ENCODE data around the gene ADCY10. TPM values are rescaled to one million over a fixed set of nuclear protein-coding genes. Genes with fewer than 3 reads are reported as not detected.

The ADCY10 gene
- total RNA-seq, 3 donors from 2014 or later (not counting 1 experiment from before 2014, with no cell fraction given), result 0.42 to 1.00 TPM; not detected in 1

- no peaks in the 10 kb centered on the region for H3K4me1 ChIP-seq (ENCODE audit: control insufficient read depth, insufficient read depth, low read length)
- H3K27me3 Mint-ChIP-seq (ENCODE audit: low read depth in 2 of 2), result peaks cover 3 to 8% of the 10 kb centered on the region in 2 donors
- intact Hi-C loops (cut with micrococcal nuclease), result no loop called here
- no peaks in the 10 kb centered on the region for H3K27me3 ChIP-seq (ENCODE audit: control insufficient read depth, insufficient read depth, low read length)
- TF ChIP-seq CTCF (IDR thresholded peaks at IDR 0.05), result no peak
- no peaks in the 10 kb centered on the region for H3K4me1 Mint-ChIP-seq
- H3K9me3 ChIP-seq (ENCODE audit: control insufficient read depth, insufficient read depth, low read length), result no peaks in the 10 kb centered on the region
- no peaks in the 10 kb centered on the region for H3K36me3 ChIP-seq (ENCODE audit: control insufficient read depth, insufficient read depth, low read length)
- DNase-seq (no peak), ATAC-seq (no peak)
- H3K36me3 Mint-ChIP-seq, result no peaks in the 10 kb centered on the region
- peaks cover 0 to 2% of the 10 kb centered on the region in 2 donors for H3K9me3 Mint-ChIP-seq
- no peak overlapping the region for H3K4me3 ChIP-seq (ENCODE audit: low read length)
- WGBS (ENCODE audit: insufficient coverage), result 84% methylated on average over 5 of the region's 5 CpGs
- H3K4me3 Mint-ChIP-seq, result no peak overlapping the region
- H3K27ac Mint-ChIP-seq, result no peak overlapping the region
- H3K27ac ChIP-seq (ENCODE audit: low read length), result no peak overlapping the region
These were observed 136.7 kb downstream of the ADCY10 start for GRCh38 chr1:167777269-167777650.

- ATAC-seq, result no peak
- H3K4me3 ChIP-seq (ENCODE audit: low read length), result no peak overlapping the region
- Mint-ChIP-seq H3K9me3 (peaks cover 0 to 2% of the 10 kb centered on the region in 2 donors), H3K27me3 (ENCODE audit: low read depth in 2 of 2) (peaks cover 3 to 7% of the 10 kb centered on the region in 2 donors), H3K36me3 (no peaks in the 10 kb centered on the region), H3K4me3 (no peak overlapping the region), H3K4me1 (no peaks in the 10 kb centered on the region), H3K27ac (no peak overlapping the region)
- H3K27ac ChIP-seq (ENCODE audit: low read length), result no peak overlapping the region
- intact Hi-C loops (cut with micrococcal nuclease), result no loop called here
- no peak for TF ChIP-seq CTCF (IDR thresholded peaks at IDR 0.05)
- DNase-seq, result no peak
- no peaks in the 10 kb centered on the region for H3K4me1 ChIP-seq (ENCODE audit: control insufficient read depth, insufficient read depth, low read length)
- no peaks in the 10 kb centered on the region for H3K27me3 ChIP-seq (ENCODE audit: control insufficient read depth, insufficient read depth, low read length)
- no peaks in the 10 kb centered on the region for H3K9me3 ChIP-seq (ENCODE audit: control insufficient read depth, insufficient read depth, low read length)
- no peaks in the 10 kb centered on the region for H3K36me3 ChIP-seq (ENCODE audit: control insufficient read depth, insufficient read depth, low read length)
- 81% methylated on average over 1 of the region's 1 CpG for WGBS (ENCODE audit: insufficient coverage)
These were observed 137.2 kb downstream of the ADCY10 start for GRCh38 chr1:167776616-167777268.

- H3K9me3 ChIP-seq (ENCODE audit: control insufficient read depth, insufficient read depth, low read length), result no peaks in the 10 kb centered on the region
- no peaks in the 10 kb centered on the region for H3K4me1 Mint-ChIP-seq
- H3K36me3 Mint-ChIP-seq, result no peaks in the 10 kb centered on the region
- H3K4me3 ChIP-seq (ENCODE audit: low read length), result no peak overlapping the region
- no peak for TF ChIP-seq CTCF (IDR thresholded peaks at IDR 0.05)
- H3K4me3 Mint-ChIP-seq, result no peak overlapping the region
- ATAC-seq (no peak), DNase-seq (no peak)
- no peak overlapping the region for H3K27ac Mint-ChIP-seq
- intact Hi-C loops (cut with micrococcal nuclease), result no loop called here
- peaks cover 3 to 7% of the 10 kb centered on the region in 2 donors for H3K27me3 Mint-ChIP-seq (ENCODE audit: low read depth in 2 of 2)
- no peaks in the 10 kb centered on the region for H3K4me1 ChIP-seq (ENCODE audit: control insufficient read depth, insufficient read depth, low read length)
- H3K27me3 ChIP-seq (ENCODE audit: control insufficient read depth, insufficient read depth, low read length), result no peaks in the 10 kb centered on the region
- H3K9me3 Mint-ChIP-seq, result peaks cover 0 to 2% of the 10 kb centered on the region in 2 donors
- 100% methylated on average over 1 of the region's 1 CpG for WGBS (ENCODE audit: insufficient coverage)
- H3K36me3 ChIP-seq (ENCODE audit: control insufficient read depth, insufficient read depth, low read length), result no peaks in the 10 kb centered on the region
- no peak overlapping the region for H3K27ac ChIP-seq (ENCODE audit: low read length)
These were observed 137.8 kb downstream of the ADCY10 start for GRCh38 chr1:167776151-167776550.

GRCh38 chr1:167775178-167775577 lies 138.8 kb downstream of the ADCY10 start:
- Mint-ChIP-seq H3K4me1 (no peaks in the 10 kb centered on the region), H3K27ac (no peak overlapping the region), H3K27me3 (ENCODE audit: low read depth in 2 of 2) (peaks cover 3 to 7% of the 10 kb centered on the region in 2 donors), H3K36me3 (no peaks in the 10 kb centered on the region), H3K4me3 (no peak overlapping the region), H3K9me3 (no peaks in the 10 kb centered on the region)
- DNase-seq, result no peak
- TF ChIP-seq CTCF (IDR thresholded peaks at IDR 0.05), result no peak
- no peaks in the 10 kb centered on the region for H3K9me3 ChIP-seq (ENCODE audit: control insufficient read depth, insufficient read depth, low read length)
- no peaks in the 10 kb centered on the region for H3K27me3 ChIP-seq (ENCODE audit: control insufficient read depth, insufficient read depth, low read length)
- 57% methylated on average over 1 of the region's 2 CpGs for WGBS (ENCODE audit: insufficient coverage)
- no peak overlapping the region for H3K4me3 ChIP-seq (ENCODE audit: low read length)
- no peak overlapping the region for H3K27ac ChIP-seq (ENCODE audit: low read length)
- H3K36me3 ChIP-seq (ENCODE audit: control insufficient read depth, insufficient read depth, low read length), result no peaks in the 10 kb centered on the region
- intact Hi-C loops (cut with micrococcal nuclease), result no loop called here
- no peaks in the 10 kb centered on the region for H3K4me1 ChIP-seq (ENCODE audit: control insufficient read depth, insufficient read depth, low read length)
- no peak for ATAC-seq

Data from natural killer cell (primary cell).